T-helper 1 cell treated with Interleukin-12 subunit alpha and Interleukin-12 subunit beta and Interleukin-4 antibody, amounts not matched to agents 30 μg/mL and 1 μg/mL, for 36 hours (primary cell): ENCODE measurements around the gene PLCH2.

ENCODE experiments used
- H3K27ac Mint-ChIP-seq: one replicate; pipeline ENCODE4 v1.8.0; 2021; ENCODE audit warnings: mild to moderate bottlenecking, mixed read lengths
- H3K27me3 Mint-ChIP-seq: one replicate; pipeline ENCODE4 v1.8.0; 2021; ENCODE audit warnings: low read depth, mixed read lengths
- H3K36me3 Mint-ChIP-seq: one replicate; pipeline ENCODE4 v1.8.0; 2021; ENCODE audit warnings: low read depth, mixed read lengths
- H3K4me1 Mint-ChIP-seq: one replicate; pipeline ENCODE4 v1.8.0; 2021; ENCODE audit warnings: low read depth, mixed read lengths
- H3K4me3 Mint-ChIP-seq: one replicate; pipeline ENCODE4 v1.8.0; 2021; ENCODE audit warnings: mild to moderate bottlenecking, moderate library complexity, mixed read lengths
- H3K9me3 Mint-ChIP-seq: one replicate; pipeline ENCODE4 v1.8.0; 2021; ENCODE audit warnings: mixed read lengths

PLCH2 gene

DNA sequence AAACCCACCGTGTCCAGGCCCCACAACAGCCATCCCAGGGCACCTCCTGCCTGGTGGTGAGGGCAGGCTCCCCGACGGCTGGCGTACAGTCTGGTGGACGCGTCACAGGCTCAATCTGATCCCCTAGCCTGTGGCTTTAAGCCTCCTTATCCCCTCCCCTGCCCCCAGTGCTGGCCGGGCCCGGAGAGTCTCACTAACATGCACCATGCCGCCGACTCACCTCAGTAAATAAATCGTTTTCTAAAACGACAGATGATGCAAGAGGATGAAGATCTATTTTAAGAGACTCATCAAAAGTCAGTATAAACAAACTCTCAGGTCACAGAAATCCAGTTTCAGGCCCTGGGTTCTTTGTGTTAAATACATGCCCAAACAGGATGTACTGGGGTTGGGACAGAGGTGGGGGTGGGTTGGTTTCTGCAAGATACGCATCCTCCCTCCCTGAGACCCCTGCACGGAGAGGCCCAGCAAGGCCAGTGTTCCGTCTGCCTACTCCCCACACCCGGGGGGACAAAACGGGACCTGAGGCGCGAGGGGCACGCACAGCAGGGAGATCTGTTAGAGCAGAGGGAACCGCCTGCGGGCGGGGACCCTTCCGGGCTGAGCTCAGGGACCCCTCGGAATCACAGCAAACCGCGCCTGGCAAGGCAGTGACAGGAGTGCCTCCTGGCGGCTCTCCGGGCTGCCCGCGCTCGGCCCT lies 47.3 kb downstream of the PLCH2 start:
- Mint-ChIP-seq H3K4me3 (peak overlapping the region; percentile 88), H3K36me3 (peaks cover 17% of the 10 kb centered on the region), H3K9me3 (no peaks in the 10 kb centered on the region), H3K27ac (peak overlapping the region; percentile 89), H3K4me1 (peaks cover 32% of the 10 kb centered on the region), H3K27me3 (peaks cover 5% of the 10 kb centered on the region)

GRCh38 chr1:2523891-2524609 lies 48.0 kb downstream of the PLCH2 start:
- peak overlapping the region; percentile 88 for H3K4me3 Mint-ChIP-seq
- peak overlapping the region; percentile 94 for H3K27ac Mint-ChIP-seq
- peaks cover 11% of the 10 kb centered on the region for H3K27me3 Mint-ChIP-seq
- H3K9me3 Mint-ChIP-seq, result no peaks in the 10 kb centered on the region
- H3K36me3 Mint-ChIP-seq, result peaks cover 14% of the 10 kb centered on the region
- peaks cover 32% of the 10 kb centered on the region for H3K4me1 Mint-ChIP-seq

DNA sequence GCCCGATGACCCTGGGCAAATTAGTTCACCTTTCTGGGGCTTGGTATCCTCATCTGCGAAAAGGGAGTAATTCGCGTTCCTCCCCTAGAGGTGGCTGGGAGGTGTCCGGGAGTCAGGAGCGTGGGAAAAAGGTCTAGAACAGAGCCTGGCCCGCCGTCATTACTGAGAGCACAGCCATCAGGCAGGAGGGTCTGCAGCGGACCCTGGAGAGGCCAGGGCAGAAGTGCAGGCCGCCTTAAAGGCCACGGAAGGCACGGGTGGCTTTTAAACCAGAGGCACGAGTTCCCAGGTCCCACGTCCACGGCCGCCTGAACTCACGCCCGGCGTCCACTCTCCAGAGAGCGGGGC lies 49.5 kb downstream of the PLCH2 start:
- peaks cover 13% of the 10 kb centered on the region for H3K36me3 Mint-ChIP-seq
- H3K9me3 Mint-ChIP-seq, result no peaks in the 10 kb centered on the region
- peaks cover 32% of the 10 kb centered on the region for H3K4me1 Mint-ChIP-seq
- H3K27ac Mint-ChIP-seq, result peak overlapping the region; percentile 45
- H3K27me3 Mint-ChIP-seq, result peaks cover 13% of the 10 kb centered on the region
- peak overlapping the region; percentile 88 for H3K4me3 Mint-ChIP-seq

DNA sequence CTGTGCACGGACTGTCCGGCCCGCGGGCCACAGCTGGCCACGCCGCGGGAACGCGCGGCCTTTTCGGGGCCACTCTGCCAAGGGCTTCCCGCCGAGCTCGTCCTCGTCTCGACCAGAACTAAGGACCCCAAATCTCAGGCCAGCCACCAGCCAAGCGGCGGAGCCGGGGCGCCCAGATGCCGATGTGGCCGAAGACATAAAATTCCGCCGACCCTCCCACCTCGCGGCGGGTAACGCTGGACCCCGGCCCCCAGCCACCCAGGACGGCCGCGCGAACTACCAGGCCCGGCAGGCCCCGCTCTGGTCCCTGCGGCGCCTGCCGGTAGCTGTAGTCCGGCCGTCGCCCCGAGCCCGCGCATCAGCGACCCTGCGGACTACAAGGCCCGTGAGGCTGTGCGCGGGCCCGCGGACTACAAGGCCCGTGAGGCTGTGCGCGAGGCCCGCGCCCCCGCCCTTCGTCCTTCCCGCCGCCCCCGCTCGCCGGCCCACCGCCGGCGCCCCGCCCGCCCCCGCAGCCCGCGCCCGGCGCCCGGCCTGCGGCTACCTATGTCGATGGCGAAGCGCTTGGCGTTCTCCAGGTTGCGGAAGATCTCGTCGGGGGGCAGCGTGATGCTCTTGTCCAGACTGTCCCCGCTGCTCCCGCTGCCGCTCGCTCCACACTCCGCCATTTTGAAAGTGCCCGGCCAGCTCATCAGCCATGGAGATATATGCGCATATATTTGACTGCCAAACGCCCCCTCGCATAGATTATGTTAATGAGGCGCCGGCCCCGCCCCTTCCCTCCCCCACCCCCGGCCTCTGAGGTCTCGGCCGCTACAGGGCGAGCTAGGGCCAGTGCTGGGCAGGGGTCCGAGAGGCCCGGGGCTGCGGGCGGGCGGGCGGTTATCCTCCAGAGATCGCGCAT lies 50.1 kb downstream of the PLCH2 start, which contains the start of gene PANK4:
Gene PANK4, minus strand, starts transcription at position 677 of the 904 bp plus-strand sequence. Its CDS starts 9 bp downstream, at position 668.
- Mint-ChIP-seq H3K27me3 (peaks cover 19% of the 10 kb centered on the region), H3K4me1 (peaks cover 32% of the 10 kb centered on the region), H3K27ac (peak within 1 kb of the TSS; percentile 90), H3K36me3 (peaks cover 10% of the 10 kb centered on the region), H3K4me3 (peak within 1 kb of the TSS; percentile 91), H3K9me3 (no peaks in the 10 kb centered on the region)

DNA sequence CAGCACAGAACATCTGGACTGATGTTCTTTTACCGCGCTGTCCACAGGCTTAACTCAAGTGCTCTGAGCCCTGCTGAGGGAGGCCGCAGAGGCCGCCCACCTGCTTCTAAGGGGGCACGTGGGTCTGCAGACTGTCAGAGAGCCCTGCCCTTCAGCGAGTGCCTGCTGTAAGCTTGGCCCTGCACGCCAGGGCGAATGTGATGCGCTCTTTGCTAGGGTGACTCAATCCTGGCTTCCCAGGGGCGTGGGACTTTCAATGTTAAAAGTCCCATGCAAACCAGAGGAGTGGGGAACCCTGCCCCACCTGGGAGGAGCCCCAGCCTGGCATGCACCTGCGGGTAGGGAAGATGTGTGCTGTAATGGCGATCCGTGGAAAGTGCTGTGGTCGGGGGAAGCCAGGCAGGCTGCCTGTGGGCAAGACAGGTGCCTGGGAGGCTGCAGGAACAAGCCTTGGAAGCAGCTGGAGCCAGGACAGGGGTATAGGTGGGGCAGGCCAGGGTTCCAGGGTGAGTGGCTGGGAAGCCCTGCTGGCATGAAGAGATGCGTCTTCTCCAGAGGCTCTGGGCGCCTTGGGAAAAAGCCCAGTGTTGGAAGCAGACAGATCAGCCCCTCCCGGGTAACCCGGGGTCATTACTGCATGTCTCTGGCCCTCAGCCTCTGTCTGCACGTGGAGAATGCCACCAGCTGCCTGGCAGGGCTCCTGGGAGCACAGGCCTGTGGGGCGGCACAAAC lies 50.9 kb downstream of the PLCH2 start:
- peak overlapping the region; percentile 4 for H3K27ac Mint-ChIP-seq
- peaks cover 19% of the 10 kb centered on the region for H3K27me3 Mint-ChIP-seq
- peaks cover 8% of the 10 kb centered on the region for H3K36me3 Mint-ChIP-seq
- peaks cover 32% of the 10 kb centered on the region for H3K4me1 Mint-ChIP-seq
- H3K4me3 Mint-ChIP-seq, result peak overlapping the region; percentile 37
- no peaks in the 10 kb centered on the region for H3K9me3 Mint-ChIP-seq

DNA sequence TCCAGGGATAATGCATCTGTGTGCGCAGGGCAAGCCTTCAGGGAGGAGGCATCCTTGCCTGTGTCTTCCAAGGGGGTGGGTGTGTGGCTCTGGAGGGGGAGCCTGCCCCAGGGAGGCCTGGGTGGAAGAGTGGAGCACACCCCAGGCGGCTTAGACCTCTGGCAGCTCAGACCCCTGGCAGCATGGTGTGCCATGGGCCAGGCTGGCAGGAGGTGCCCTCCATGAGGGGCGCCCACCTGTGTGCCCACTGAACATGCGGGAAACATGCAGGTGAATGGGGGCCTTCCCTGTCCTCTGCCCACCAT lies 51.4 kb downstream of the PLCH2 start:
- peaks cover 6% of the 10 kb centered on the region for H3K36me3 Mint-ChIP-seq
- no peak overlapping the region for H3K27ac Mint-ChIP-seq
- H3K4me3 Mint-ChIP-seq, result no peak overlapping the region
- H3K27me3 Mint-ChIP-seq, result peaks cover 19% of the 10 kb centered on the region
- peaks cover 27% of the 10 kb centered on the region for H3K4me1 Mint-ChIP-seq
- H3K9me3 Mint-ChIP-seq, result no peaks in the 10 kb centered on the region

- peaks cover 22% of the 10 kb centered on the region for H3K27me3 Mint-ChIP-seq
- H3K36me3 Mint-ChIP-seq, result peaks cover 3% of the 10 kb centered on the region
- H3K4me1 Mint-ChIP-seq, result peaks cover 22% of the 10 kb centered on the region
- H3K27ac Mint-ChIP-seq, result no peak overlapping the region
- H3K4me3 Mint-ChIP-seq, result no peak overlapping the region
- no peaks in the 10 kb centered on the region for H3K9me3 Mint-ChIP-seq
Measured at GRCh38 chr1:2528016-2528415, 51.9 kb downstream of the PLCH2 start.

DNA sequence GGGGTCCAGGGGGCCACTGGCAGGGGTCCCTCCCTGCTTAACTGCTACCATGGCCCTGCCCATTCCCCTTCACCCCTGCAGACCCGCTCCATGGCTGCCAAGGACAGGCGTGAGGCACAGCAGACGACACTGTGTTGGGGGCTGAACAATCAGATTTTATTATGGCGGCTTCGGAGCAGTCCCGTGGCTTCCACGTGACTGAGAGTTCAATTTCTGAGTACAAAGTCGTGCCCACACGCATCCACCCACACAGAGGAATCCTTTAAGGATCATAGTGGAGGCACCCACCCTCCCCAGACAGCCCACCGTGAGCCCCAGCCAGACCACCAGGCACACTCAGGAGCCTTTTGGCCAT lies 52.5 kb downstream of the PLCH2 start:
- Mint-ChIP-seq H3K9me3 (no peaks in the 10 kb centered on the region), H3K4me1 (peaks cover 16% of the 10 kb centered on the region), H3K27me3 (peaks cover 27% of the 10 kb centered on the region), H3K36me3 (peaks cover 3% of the 10 kb centered on the region), H3K4me3 (no peak overlapping the region), H3K27ac (no peak overlapping the region)

DNA sequence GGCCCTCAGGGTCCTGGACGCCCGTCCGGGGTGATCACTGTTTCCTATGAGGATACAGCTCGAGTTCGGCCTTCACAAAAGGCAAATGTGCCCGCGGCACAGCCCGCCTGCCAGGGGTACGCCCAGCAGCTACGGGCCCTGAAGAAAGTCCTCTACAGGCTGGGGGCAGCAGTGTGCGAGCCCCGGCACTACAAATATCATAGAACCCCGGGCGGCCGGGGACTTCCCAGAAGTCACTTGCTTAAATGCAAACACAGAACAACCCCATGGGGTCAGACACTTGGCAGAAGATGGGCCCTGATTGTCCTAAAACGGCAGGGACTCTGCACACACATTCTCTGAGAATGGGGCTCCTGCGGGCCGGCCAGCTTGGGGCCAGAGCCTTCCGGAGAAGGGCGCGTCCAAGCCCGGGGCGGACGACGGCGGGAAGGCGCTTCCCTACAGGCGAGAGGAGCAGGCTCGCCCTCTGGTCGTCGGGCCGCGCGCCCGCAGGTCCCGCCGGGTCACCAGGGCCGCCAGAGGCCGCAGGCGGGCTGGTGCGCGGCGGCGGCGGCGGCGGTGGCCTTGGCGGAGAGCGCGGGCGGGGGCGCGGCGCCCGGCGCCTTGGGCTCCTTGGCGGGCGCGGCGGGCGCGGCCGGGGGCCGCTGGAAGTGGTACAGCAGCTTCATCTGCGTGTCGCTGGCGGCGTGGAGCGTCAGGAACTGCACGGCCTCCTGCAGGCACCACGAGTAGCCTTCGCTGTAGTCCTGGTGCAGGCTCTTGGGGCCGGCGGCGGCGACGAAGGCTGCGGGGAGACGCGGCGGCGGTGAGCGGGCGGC lies 53.1 kb downstream of the PLCH2 start:
- Mint-ChIP-seq H3K27ac (no peak overlapping the region), H3K36me3 (peaks cover 3% of the 10 kb centered on the region), H3K9me3 (no peaks in the 10 kb centered on the region), H3K4me3 (peak overlapping the region; percentile 68), H3K27me3 (peaks cover 27% of the 10 kb centered on the region), H3K4me1 (peaks cover 12% of the 10 kb centered on the region)

- H3K9me3 Mint-ChIP-seq, result no peaks in the 10 kb centered on the region
- H3K27me3 Mint-ChIP-seq, result peaks cover 29% of the 10 kb centered on the region
- no peak within 1 kb of the TSS for H3K27ac Mint-ChIP-seq
- H3K4me1 Mint-ChIP-seq, result peaks cover 6% of the 10 kb centered on the region
- H3K36me3 Mint-ChIP-seq, result peaks cover 2% of the 10 kb centered on the region
- H3K4me3 Mint-ChIP-seq, result peak within 1 kb of the TSS; percentile 68
Measured at GRCh38 chr1:2529784-2530512, 53.9 kb downstream of the PLCH2 start, which contains the start of gene HES5. Gene HES5 (minus strand): TSS chr1:2530263. CDS start chr1:2530164, 99 bp downstream.

GRCh38 chr1:2530513-2531361 lies 54.6 kb downstream of the PLCH2 start:
- no peaks in the 10 kb centered on the region for H3K9me3 Mint-ChIP-seq
- H3K4me3 Mint-ChIP-seq, result no peak overlapping the region
- H3K36me3 Mint-ChIP-seq, result no peaks in the 10 kb centered on the region
- peaks cover 32% of the 10 kb centered on the region for H3K27me3 Mint-ChIP-seq
- peaks cover 4% of the 10 kb centered on the region for H3K4me1 Mint-ChIP-seq
- H3K27ac Mint-ChIP-seq, result no peak overlapping the region

DNA sequence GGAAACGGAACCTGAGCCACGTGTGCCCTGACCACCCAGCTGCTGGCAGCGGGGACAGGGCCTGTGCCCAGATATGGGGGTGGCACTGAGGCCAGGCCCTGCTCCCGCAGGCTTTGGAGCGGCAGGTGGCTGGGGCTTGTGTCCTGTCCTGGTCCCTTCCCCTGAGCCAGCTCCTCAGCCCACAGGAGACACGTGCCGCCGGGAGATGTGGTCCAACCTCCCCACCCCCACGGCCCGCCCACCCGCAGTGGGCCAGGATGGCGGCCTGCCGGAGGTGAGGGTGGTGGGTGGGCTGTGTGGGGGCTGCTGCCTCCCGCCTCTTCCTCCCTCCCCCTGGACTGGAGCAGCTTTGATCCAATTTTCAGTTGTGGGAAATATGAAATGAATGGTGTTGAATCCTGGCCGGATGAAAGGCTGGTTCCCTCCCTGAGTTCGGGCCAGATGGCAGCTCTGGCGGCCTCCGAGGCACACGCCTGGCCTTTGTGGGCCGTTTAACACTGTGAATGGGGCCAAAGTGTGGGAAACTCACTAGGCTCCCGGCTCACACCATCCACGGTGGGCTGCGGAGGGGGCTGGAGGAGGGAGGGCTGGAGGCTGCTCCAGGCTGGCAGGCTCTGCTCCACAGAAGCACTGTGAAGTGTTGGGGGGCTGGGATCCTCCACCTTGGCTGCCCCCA lies 56.5 kb downstream of the PLCH2 start:
- Mint-ChIP-seq H3K27me3 (peaks cover 30% of the 10 kb centered on the region), H3K27ac (no peak overlapping the region), H3K4me1 (no peaks in the 10 kb centered on the region), H3K36me3 (no peaks in the 10 kb centered on the region), H3K9me3 (no peaks in the 10 kb centered on the region), H3K4me3 (no peak overlapping the region)
